ENCODE data around the gene LZTR1. TPM values are rescaled to one million over a fixed set of nuclear protein-coding genes. Genes with fewer than 3 reads are reported as not detected.

Gene LZTR1
- total and polyA plus RNA-seq, 2 of the 8 experiments (the other 6 are each of a cell fraction or from before 2014, with no cell fraction given), result 22.3 to 31.0 TPM

GRCh38 chr22:20972933-20973577, 9.0 kb upstream of the LZTR1 start:
- Histone ChIP-seq H3K9ac (replicated peaks in 1 of 4; ENCODE audit: extremely low read depth in 1 of 4, low read depth in 3 of 4, low read length in 3 of 4) (no peak overlapping the region), H2BK5ac (ENCODE audit: low read depth, low read length) (no peak overlapping the region), H4K20me1 (replicated peaks in 1 of 2; ENCODE audit: control insufficient read depth in 1 of 2, insufficient read depth in 2 of 2, low read length in 2 of 2) (peaks cover 1 to 2% of the 10 kb centered on the region in 2 experiments), H2BK120ac (replicated peaks; ENCODE audit: low read depth, low read length) (no peak overlapping the region), H3K27ac (ENCODE audit: low read depth, low read length) (no peak overlapping the region), H3K4me1 (replicated peaks in 1 of 4; ENCODE audit: control insufficient read depth in 3 of 4, insufficient read depth in 4 of 4, low read length in 3 of 4) (peaks cover 0 to 11% (median 5%) of the 10 kb centered on the region in 4 experiments; a peak in 5 of 7 replicates), H3K79me2 (ENCODE audit: control insufficient read depth in 1 of 2, insufficient read depth in 2 of 2, low read length in 2 of 2) (no peaks in the 10 kb centered on the region), H2AK5ac (ENCODE audit: low read depth, low read length) (no peak overlapping the region), H2AFZ (ENCODE audit: low read length) (no peak overlapping the region), H4K5ac (ENCODE audit: insufficient read length, low read depth, low read length) (no peak overlapping the region), H3K27me3 (replicated peaks in 1 of 4; ENCODE audit: control insufficient read depth in 3 of 4, extremely low read depth in 1 of 4, insufficient read depth in 3 of 4, low read length in 3 of 4) (peaks cover 0 to 27% (median 10%) of the 10 kb centered on the region in 4 experiments; a peak in 5 of 7 replicates), H3K14ac (ENCODE audit: insufficient read length) (no peak overlapping the region), H3K4ac (replicated peaks; ENCODE audit: insufficient read length, low read depth, low read length) (no peak overlapping the region), H2BK15ac (ENCODE audit: low read length) (no peak overlapping the region), H3K23ac (ENCODE audit: insufficient read length) (no peak overlapping the region), H4K91ac (replicated peaks; ENCODE audit: insufficient read length, low read length) (no peak overlapping the region), H2BK20ac (ENCODE audit: low read length) (no peak overlapping the region), H2BK12ac (ENCODE audit: low read depth, low read length) (no peak overlapping the region), H3K36me3 (ENCODE audit: control insufficient read depth in 2 of 4, insufficient read depth in 4 of 4, low read length in 3 of 4) (no peaks in the 10 kb centered on the region), H4K8ac (ENCODE audit: extremely low read depth, insufficient read depth, low read length) (no peak overlapping the region), H3K56ac (replicated peaks; ENCODE audit: insufficient read length, low read depth, low read length) (no peak overlapping the region), H3K4me2 (ENCODE audit: insufficient read depth in 1 of 2, low read depth in 2 of 2, low read length in 2 of 2) (no peak overlapping the region), H3K9me3 (ENCODE audit: insufficient read depth in 2 of 2, low read depth in 1 of 2, low read length in 1 of 2) (peaks cover 3 to 6% of the 10 kb centered on the region in 2 experiments; a peak in 2 of 4 replicates), H3K18ac (ENCODE audit: extremely low read depth, low read length) (no peak overlapping the region), H3K23me2 (ENCODE audit: low read depth, low read length) (no peaks in the 10 kb centered on the region), H3K79me1 (ENCODE audit: low read depth, low read length) (no peaks in the 10 kb centered on the region), H3K4me3 (ENCODE audit: extremely low read depth in 1 of 4, insufficient read depth in 2 of 4, low read depth in 3 of 4, low read length in 4 of 4) (no peak overlapping the region)
- ChIA-PET CTCF (ENCODE audit: partially characterized antibody) (interaction anchor here (0.8 to 10.9 kb wide), 6 partner anchors 9 to 30 kb away, joined by 3 to 115 read pairs (median 4); partner anchors contain the start of genes LZTR1 and THAP7), POLR2A (ENCODE audit: partially characterized antibody) (interaction anchor here (2.3 kb wide), 1 partner anchor 9 kb away, joined by 11 read pairs; the partner anchor contains the start of gene LZTR1)
- WGBS, 2 experiments (ENCODE audit: extremely low coverage in 1 of 2, insufficient coverage in 1 of 2, insufficient read length in 1 of 2, insufficient replicate concordance in 2 of 2, low coverage in 1 of 2, low lambda C conversion rate in 2 of 2, missing lambda C conversion rate in 1 of 2), result 92% methylated on average over 10 of the region's 21 CpGs; no CpG with 5 or more reads in 1 of the 2 experiments
- DNase-seq (ENCODE audit: low read depth in 1 of 2, low spot score in 2 of 2), result no peak
- FAIRE-seq, result no peak
- TF ChIP-seq BRCA1 (IDR thresholded peaks at IDR 0.05; ENCODE audit: low read depth, low read length) (no peak), CREB1 (IDR thresholded peaks at IDR 0.05) (no peak), RBBP5 (IDR thresholded peaks at IDR 0.05; ENCODE audit: borderline replicate concordance, low read depth, low read length) (no peak), ASH2L (IDR thresholded peaks at IDR 0.05; ENCODE audit: low read length) (no peak), POLR2AphosphoS5 (IDR thresholded peaks at IDR 0.05; ENCODE audit: low read depth, low read length) (no peak), SUZ12 (IDR thresholded peaks at IDR 0.05; ENCODE audit: low read length) (no peak), SIN3A (conservative IDR thresholded peaks at IDR 0.05 in 1 of 2, IDR thresholded peaks at IDR 0.05 in 1 of 2; ENCODE audit: low read depth in 1 of 2, low read length in 2 of 2) (no peak), RAD21 (IDR thresholded peaks at IDR 0.05 in 1 of 2, conservative IDR thresholded peaks at IDR 0.05 in 1 of 2; ENCODE audit: low read depth in 2 of 2, low read length in 2 of 2) (no peak), GTF2F1 (IDR thresholded peaks at IDR 0.05; ENCODE audit: borderline replicate concordance, low read depth, low read length) (no peak), FOSL1 (IDR thresholded peaks at IDR 0.05; ENCODE audit: insufficient read depth, low read depth, low read length) (no peak), TBP (IDR thresholded peaks at IDR 0.05; ENCODE audit: low read depth, low read length) (no peak), CHD1 (IDR thresholded peaks at IDR 0.05; ENCODE audit: low read depth, low read length) (no peak), SP2 (IDR thresholded peaks at IDR 0.05; ENCODE audit: low read length) (no peak)
